NCI-H69 (cell line): ENCODE measurements around the gene ENDOG.
A peak's percentile ranks its signal among the peaks of the same experiment; 100 is the strongest.
"Not testable (repeated sequence)": the region's sequence is repeated elsewhere in the genome, so short reads cannot be mapped to it uniquely, and the experiment has no call there.

Experiments used
- DNase-seq: peaks from one replicate; lab custom pipeline; 2025; lab: John Stamatoyannopoulos, UW

Gene ENDOG

DNA sequence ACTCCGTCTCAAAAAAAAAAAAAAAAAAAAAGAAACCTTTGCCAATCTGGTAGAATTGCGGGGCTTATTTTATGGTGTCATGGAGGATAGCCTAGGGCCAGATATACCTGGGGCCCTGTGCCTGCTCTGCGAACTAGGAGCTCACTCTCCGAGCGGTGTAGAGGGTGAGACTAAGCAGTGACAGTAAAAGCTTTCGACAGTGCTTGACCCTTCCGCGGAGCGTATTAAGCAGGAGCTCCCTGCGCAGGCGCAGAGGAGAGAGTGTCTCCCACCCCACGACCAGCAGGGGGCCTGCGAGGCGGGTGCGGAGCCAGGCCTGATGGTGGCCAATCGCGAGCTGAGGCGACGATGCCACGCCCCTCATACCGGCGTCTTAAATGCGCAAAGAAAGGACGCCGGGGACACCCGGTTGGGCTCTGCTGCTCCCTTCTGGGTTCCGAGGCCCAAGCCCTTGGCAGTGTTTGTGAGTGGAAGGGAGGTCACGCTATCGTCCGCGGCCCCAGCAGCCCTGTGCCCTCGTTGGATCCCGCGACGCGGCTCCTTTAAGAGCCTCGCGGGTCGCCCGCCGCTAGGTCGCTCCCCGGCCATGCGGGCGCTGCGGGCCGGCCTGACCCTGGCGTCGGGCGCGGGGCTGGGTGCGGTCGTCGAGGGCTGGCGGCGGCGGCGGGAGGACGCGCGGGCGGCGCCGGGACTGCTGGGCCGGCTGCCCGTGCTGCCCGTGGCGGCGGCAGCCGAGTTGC is at the start of gene ENDOG:
ENDOG (plus strand) TSS at position 402 of the 740 bp plus-strand sequence; CDS start at position 587, 185 bp downstream.
- peak; percentile 100 for DNase-seq

GRCh38 chr9:128768606-128769005 is 49.7 kb upstream of the ENDOG start:
- no peak for DNase-seq

- DNase-seq = no peak
These were observed 47.8 kb upstream of the ENDOG start for GRCh38 chr9:128770286-128771030.

GRCh38 chr9:128771094-128771721 is 47.1 kb upstream of the ENDOG start:
- peak; percentile 68 for DNase-seq

GRCh38 chr9:128771745-128772519 is 46.4 kb upstream of the ENDOG start, which contains the start of gene ZER1:
Gene ZER1 (minus strand): TSS chr9:128771927. CDS start chr9:128755565, 16,362 bp downstream.
- DNase-seq = peak; percentile 97

GRCh38 chr9:128773049-128773448 is 45.3 kb upstream of the ENDOG start:
- DNase-seq = no peak

- DNase-seq = no peak
These were observed 43.5 kb upstream of the ENDOG start for GRCh38 chr9:128774804-128775203.

DNA sequence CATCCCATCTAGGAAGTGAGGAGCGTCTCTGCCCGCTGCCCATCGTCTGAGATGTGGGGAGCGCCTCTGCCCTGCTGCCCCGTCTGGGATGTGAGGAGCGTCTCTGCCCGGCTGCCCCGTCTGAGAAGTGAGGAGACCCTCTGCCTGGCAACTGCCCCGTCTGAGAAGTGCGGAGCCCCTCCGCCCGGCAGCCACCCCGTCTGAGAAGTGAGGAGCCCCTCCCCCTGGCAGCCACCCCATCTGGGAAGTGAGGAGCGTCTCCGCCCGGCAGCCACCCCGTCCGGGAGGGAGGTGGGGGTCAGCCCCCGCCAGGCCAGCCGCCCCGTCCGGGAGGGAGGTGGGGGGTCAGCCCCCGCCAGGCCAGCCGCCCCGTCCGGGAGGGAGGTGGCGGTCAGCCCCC is 38.2 kb upstream of the ENDOG start:
- not testable (repeated sequence) for DNase-seq

DNA sequence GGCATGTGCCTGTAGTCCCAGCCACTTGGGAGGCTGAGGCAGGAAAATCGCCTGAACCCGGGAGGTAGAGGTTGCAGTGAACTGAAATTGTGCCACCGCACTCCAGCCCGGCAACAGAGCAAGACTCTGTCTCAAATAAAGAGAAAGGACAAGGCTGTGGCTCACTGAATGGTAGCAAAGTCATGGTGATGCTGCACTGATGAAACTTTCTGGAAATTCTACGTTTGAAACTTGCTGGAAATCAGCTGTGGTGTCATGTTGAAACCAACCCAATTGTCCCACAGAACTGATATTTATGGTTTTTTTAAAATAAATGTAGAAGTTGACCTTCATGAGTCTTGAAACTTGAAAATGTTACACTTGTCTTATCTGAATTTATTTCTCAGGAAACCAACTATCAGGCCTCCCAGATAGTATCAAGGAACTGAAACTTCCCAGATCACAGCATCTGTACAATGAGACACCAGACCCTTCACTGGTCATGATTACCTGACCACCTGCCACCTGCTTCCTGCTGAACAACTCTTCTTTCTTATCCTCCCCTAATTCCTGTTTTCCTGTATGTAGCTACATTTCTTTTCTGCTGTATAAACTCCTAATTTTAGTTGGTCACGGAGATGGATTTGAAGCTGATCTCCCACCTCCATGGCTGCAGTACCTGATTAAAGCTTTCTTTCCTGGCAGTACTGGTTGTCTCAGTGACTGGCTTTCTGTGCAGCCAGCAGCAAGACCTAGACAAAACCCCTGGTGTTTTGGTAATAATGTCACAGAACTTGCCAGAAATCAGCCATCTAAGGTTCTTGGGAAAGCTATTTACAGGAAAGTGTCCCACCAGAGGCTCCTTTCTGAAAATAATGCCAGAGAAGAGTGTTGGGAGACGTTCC is 36.9 kb upstream of the ENDOG start:
- no peak for DNase-seq

- DNase-seq = no peak
These were observed 35.6 kb upstream of the ENDOG start for GRCh38 chr9:128782669-128783068.

- no peak for DNase-seq
These were observed 32.9 kb upstream of the ENDOG start for GRCh38 chr9:128785427-128785826.

DNA sequence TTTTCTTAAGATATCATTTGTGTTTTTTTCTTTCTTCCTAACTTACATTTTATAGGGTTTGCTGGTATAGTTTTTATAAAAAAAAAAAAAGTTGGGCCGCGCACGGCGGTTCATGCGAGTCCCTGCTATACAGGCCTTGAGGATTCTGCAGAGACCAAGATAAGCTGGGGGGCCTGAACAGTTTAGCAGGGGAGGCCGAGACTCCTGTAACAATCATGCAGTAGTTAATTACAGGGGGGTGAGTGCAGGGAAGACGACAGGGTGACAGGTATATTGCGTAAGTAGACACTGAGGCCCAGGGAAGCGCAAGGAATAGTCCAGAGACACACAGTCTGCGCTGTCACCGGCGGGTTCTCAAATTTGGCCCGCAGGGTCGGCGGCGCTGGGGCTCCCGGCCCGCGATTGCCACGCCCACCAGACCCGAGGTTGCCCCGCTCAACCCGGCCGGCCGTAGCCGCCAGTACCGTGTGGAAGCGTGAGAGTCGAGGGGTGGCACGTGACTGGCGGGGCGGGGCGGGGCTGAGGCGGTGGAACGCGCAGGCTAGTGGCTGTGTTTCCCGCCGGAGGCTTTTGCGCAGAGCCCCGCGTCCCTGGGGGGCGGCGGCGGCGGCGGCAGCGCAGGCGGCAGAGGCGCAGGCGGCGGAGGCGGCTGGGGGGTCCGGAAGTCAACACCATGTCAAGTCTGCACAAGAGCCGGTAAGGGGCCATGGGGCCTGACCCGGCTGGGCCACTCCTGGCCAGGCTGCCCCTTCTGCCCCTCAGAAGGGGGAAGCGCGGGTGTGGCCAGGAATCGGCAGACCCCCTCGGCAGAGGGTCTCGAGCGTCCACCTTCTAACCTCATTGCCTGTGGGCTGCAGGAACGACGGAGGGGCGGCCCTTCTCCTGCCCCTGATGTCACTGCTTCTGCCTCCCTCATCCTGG is 31.4 kb upstream of the ENDOG start, which contains the start of gene TBC1D13:
TBC1D13 (plus strand) TSS at position 573 of the 921 bp plus-strand sequence; CDS start at position 674, 101 bp downstream.
- peak; percentile 93 for DNase-seq

DNA sequence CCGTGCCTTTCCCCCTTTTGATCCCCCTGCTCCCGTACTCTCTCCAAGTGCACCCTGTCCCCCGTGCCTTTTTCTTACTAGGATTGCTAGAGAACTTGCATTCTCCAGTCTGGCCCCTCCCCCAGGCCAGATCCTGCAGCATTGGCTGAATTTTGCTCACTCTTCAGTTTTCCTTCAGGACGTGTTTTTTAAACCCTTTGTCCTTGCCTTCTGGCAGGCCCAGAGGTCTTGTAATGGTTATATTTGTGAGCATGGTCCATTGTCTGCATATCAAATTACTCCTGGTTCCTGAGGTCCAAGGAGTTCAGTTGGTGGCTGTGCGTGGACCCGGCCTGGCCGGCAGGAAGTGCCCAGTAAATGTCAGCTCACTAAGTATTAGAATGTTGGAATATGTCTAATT is 30.6 kb upstream of the ENDOG start:
- DNase-seq = peak; percentile 44

GRCh38 chr9:128788445-128788844 is 29.9 kb upstream of the ENDOG start:
- no peak for DNase-seq

DNA sequence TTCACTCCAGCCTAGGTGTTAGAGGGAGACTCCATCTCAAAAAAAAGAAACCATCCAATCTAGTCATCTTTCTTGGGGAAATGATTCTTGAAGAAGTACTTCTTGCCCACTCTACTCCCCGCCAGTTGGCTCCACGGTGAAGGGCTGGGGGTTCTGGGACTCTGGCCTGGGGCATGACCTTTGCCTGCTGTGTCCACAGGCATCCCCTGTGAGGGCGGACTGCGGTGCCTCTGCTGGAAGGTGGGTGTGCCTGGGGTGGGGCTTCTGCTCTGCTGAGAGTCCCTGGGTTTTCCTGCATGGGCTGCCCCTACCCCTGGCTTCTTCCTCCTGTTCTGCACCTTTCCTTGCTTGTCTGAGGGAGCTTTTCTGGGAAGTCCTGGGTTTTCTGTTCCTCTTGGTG is 27.8 kb upstream of the ENDOG start:
- DNase-seq = no peak

DNA sequence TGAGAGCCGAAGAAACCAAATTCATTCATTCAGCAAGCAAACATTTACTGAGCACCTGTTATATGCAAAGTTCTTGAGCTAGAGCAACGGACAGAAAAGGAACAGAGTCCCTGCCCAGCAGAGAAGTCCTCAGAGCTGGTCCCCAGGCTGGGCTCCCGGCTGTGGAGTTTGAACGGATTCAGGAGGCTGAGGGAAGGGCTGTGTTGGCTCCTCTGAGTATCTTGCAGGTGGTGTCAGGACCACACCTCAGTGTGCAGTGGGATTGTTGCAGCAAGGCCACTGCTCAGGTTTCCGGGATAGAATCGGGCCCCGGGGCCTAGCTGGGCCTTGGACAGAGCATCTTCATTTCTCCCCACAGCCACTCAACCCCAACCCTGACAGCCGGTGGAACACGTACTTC is 26.2 kb upstream of the ENDOG start:
- DNase-seq = no peak

DNA sequence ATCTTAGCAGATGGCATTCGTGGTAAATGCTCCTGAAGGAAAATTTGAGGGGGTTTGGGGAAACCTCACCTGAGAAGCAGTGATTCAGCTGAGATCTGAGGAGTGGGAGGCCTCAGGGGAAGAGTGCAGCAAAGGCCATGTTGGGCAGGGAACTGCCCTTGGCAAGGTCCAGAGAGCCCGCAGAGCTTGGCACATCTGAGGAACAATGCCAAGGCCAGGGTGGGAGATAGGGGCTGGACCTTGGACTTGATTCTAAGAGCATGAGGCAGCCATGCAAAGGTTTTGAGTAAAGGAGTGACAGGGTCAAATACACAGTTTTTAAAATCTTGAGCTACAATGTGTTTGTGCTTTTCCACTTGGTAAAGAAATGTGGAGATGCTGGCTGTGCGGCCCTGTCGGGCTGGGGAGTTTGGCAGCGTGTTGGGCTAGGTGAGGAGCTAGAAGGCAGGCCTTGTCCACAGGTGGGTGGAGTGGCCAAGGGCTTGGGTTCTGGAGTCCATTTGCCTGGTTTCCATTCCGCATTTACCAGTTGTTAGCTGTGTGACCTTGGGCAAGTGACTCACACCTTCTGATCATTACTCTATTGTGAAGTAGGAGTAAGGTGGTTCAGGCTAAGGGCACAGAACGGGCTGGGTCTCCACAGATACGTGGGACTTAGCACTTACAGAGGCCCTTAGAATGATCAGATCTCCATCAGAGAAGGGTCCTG is 25.2 kb upstream of the ENDOG start:
- no peak for DNase-seq

- not testable (repeated sequence) for DNase-seq
These were observed 23.3 kb upstream of the ENDOG start for GRCh38 chr9:128794961-128795360.

GRCh38 chr9:128798896-128799295 is 19.4 kb upstream of the ENDOG start:
- DNase-seq = no peak
